IPS DF 6.9 (cell line): ENCODE results near the gene ILDR2.
A peak's percentile ranks its signal among the peaks of the same experiment; 100 is the strongest.

Experiments used
- DNase-seq: peaks from one replicate; pipeline ENCODE4 v3.0.0-alpha.2; 2013; ENCODE audit warnings: low read depth, low spot score
- H3K27ac ChIP-seq: one replicate; pipeline ENCODE4 v1.5.1; 2013; ENCODE audit warnings: low read length, control low read depth
- H3K27me3 ChIP-seq: 2 replicates; pipeline ENCODE4 v1.6.1; 2013; ENCODE audit warnings: mild to moderate bottlenecking, low read length; ENCODE audit not compliant: control insufficient read depth, insufficient read depth
- H3K36me3 ChIP-seq: 2 replicates; pipeline ENCODE4 v1.6.1; 2013; ENCODE audit warnings: low read length; ENCODE audit not compliant: control insufficient read depth, insufficient read depth
- H3K4me1 ChIP-seq: 2 replicates; pipeline ENCODE4 v1.6.1; 2013; ENCODE audit warnings: low read length; ENCODE audit not compliant: control insufficient read depth, insufficient read depth
- H3K4me3 ChIP-seq: 2 replicates; pipeline ENCODE4 v1.5.1; 2013; ENCODE audit warnings: mild to moderate bottlenecking, low read length
- H3K9me3 ChIP-seq: 2 replicates; pipeline ENCODE4 v1.6.1; 2013; ENCODE audit warnings: low read length, inconsistent platforms; ENCODE audit not compliant: control insufficient read depth, insufficient read depth
- WGBS: extraction: QIAGEN DNeasy Blood & Tissue Kit; methylation state at CpG from one replicate; pipeline ENCODE4 v1.1.7; 2013; ENCODE audit warnings: mixed read lengths, missing lambda C conversion rate; ENCODE audit not compliant: insufficient read length, insufficient coverage; 5-methylcytosine and 5-hydroxymethylcytosine counted together

The ILDR2 gene

GRCh38 chr1:166999500-167000055 lies 24.2 kb upstream of the ILDR2 start:
- Histone ChIP-seq H3K9me3 (no peaks in the 10 kb centered on the region), H3K27ac (no peak overlapping the region), H3K4me3 (no peak overlapping the region), H3K27me3 (no peaks in the 10 kb centered on the region), H3K36me3 (no peaks in the 10 kb centered on the region), H3K4me1 (no peaks in the 10 kb centered on the region)
- DNase-seq: no peak
- WGBS: no CpG with 5 or more reads among the region's 3 CpGs

- DNase-seq: no peak
- no peak overlapping the region for H3K27ac ChIP-seq
- no peaks in the 10 kb centered on the region for H3K36me3 ChIP-seq
- no peak overlapping the region for H3K4me3 ChIP-seq
- H3K9me3 ChIP-seq: no peaks in the 10 kb centered on the region
- H3K4me1 ChIP-seq: no peaks in the 10 kb centered on the region
- no peaks in the 10 kb centered on the region for H3K27me3 ChIP-seq
- WGBS: no CpG with 5 or more reads among the region's 1 CpG
Measured at GRCh38 chr1:166999075-166999474, 23.7 kb upstream of the ILDR2 start.

GRCh38 chr1:166988974-166989515 lies 13.7 kb upstream of the ILDR2 start, which contains the start of gene MAEL:
Gene MAEL, plus strand, starts transcription at chr1:166989280. Its CDS starts 73 bp downstream, at chr1:166989353.
- H3K4me3 ChIP-seq: no peak within 1 kb of the TSS
- DNase-seq: no peak
- no CpG with 5 or more reads among the region's 45 CpGs for WGBS
- H3K27me3 ChIP-seq: no peaks in the 10 kb centered on the region
- no peak within 1 kb of the TSS for H3K27ac ChIP-seq
- H3K4me1 ChIP-seq: no peaks in the 10 kb centered on the region
- H3K36me3 ChIP-seq: no peaks in the 10 kb centered on the region
- no peaks in the 10 kb centered on the region for H3K9me3 ChIP-seq

- Histone ChIP-seq H3K36me3 (no peaks in the 10 kb centered on the region), H3K4me3 (no peak overlapping the region), H3K27me3 (peaks cover 4% of the 10 kb centered on the region), H3K27ac (no peak overlapping the region), H3K4me1 (no peaks in the 10 kb centered on the region), H3K9me3 (no peaks in the 10 kb centered on the region)
- WGBS: no CpG with 5 or more reads among the region's 1 CpG
- no peak for DNase-seq
Measured at GRCh38 chr1:166981589-166981988, 6.2 kb upstream of the ILDR2 start.

- no peaks in the 10 kb centered on the region for H3K36me3 ChIP-seq
- H3K27ac ChIP-seq: no peak overlapping the region
- peaks cover 11% of the 10 kb centered on the region for H3K27me3 ChIP-seq
- no peaks in the 10 kb centered on the region for H3K9me3 ChIP-seq
- WGBS: no CpG with 5 or more reads among the region's 3 CpGs
- H3K4me3 ChIP-seq: no peak overlapping the region
- DNase-seq: no peak
- H3K4me1 ChIP-seq: no peaks in the 10 kb centered on the region
Measured at GRCh38 chr1:166980818-166981217, 5.5 kb upstream of the ILDR2 start.

- H3K4me3 ChIP-seq: no peak overlapping the region
Measured at GRCh38 chr1:166980383-166980782, 5.0 kb upstream of the ILDR2 start.

GRCh38 chr1:166978821-166979220 lies 3.5 kb upstream of the ILDR2 start:
- no peak for DNase-seq
- Histone ChIP-seq H3K4me1 (no peaks in the 10 kb centered on the region), H3K27me3 (peaks cover 27% of the 10 kb centered on the region), H3K27ac (no peak overlapping the region), H3K36me3 (no peaks in the 10 kb centered on the region), H3K4me3 (no peak overlapping the region), H3K9me3 (no peaks in the 10 kb centered on the region)
- WGBS: no CpG with 5 or more reads among the region's 1 CpG

More at GRCh38 chr1:166980383-166980782, 5.0 kb upstream of the ILDR2 start:
- Histone ChIP-seq H3K36me3 (no peaks in the 10 kb centered on the region), H3K9me3 (no peaks in the 10 kb centered on the region), H3K27me3 (peaks cover 14% of the 10 kb centered on the region), H3K27ac (no peak overlapping the region), H3K4me1 (no peaks in the 10 kb centered on the region)
- no CpG with 5 or more reads among the region's 1 CpG for WGBS
- no peak for DNase-seq

- H3K27ac ChIP-seq: no peak overlapping the region
- H3K36me3 ChIP-seq: no peaks in the 10 kb centered on the region
- DNase-seq: no peak
- no CpG with 5 or more reads among the region's 2 CpGs for WGBS
- H3K9me3 ChIP-seq: no peaks in the 10 kb centered on the region
- no peak overlapping the region for H3K4me3 ChIP-seq
- peaks cover 34% of the 10 kb centered on the region for H3K27me3 ChIP-seq
- no peaks in the 10 kb centered on the region for H3K4me1 ChIP-seq
Measured at GRCh38 chr1:166977951-166978350, 2.6 kb upstream of the ILDR2 start.

GRCh38 chr1:166974647-166975345 lies 544 bp downstream of the ILDR2 start:
- H3K9me3 ChIP-seq: no peaks in the 10 kb centered on the region
- peak overlapping the region; percentile 62; the same call in 1 of the 2 replicates for H3K4me3 ChIP-seq
- no peaks in the 10 kb centered on the region for H3K36me3 ChIP-seq
- peaks cover 34% of the 10 kb centered on the region for H3K27me3 ChIP-seq
- no CpG with 5 or more reads among the region's 17 CpGs for WGBS
- DNase-seq: no peak
- no peaks in the 10 kb centered on the region for H3K4me1 ChIP-seq
- H3K27ac ChIP-seq: no peak overlapping the region

GRCh38 chr1:166972826-166973225 lies 2.5 kb downstream of the ILDR2 start:
- Histone ChIP-seq H3K27ac (no peak overlapping the region), H3K27me3 (peaks cover 34% of the 10 kb centered on the region), H3K9me3 (no peaks in the 10 kb centered on the region), H3K36me3 (no peaks in the 10 kb centered on the region), H3K4me3 (no peak overlapping the region), H3K4me1 (no peaks in the 10 kb centered on the region)
- DNase-seq: no peak
- no CpG with 5 or more reads among the region's 2 CpGs for WGBS
